GM19193 (cell line): ENCODE data around the gene IRF9.

Experiments
- POLR2A ChIP-seq: IDR thresholded peaks from 4 replicates; pipeline ENCODE4 v1.6.1; 2011; ENCODE audit not compliant: insufficient read depth, insufficient read length; ENCODE audit errors: extremely low read depth

IRF9 gene

DNA sequence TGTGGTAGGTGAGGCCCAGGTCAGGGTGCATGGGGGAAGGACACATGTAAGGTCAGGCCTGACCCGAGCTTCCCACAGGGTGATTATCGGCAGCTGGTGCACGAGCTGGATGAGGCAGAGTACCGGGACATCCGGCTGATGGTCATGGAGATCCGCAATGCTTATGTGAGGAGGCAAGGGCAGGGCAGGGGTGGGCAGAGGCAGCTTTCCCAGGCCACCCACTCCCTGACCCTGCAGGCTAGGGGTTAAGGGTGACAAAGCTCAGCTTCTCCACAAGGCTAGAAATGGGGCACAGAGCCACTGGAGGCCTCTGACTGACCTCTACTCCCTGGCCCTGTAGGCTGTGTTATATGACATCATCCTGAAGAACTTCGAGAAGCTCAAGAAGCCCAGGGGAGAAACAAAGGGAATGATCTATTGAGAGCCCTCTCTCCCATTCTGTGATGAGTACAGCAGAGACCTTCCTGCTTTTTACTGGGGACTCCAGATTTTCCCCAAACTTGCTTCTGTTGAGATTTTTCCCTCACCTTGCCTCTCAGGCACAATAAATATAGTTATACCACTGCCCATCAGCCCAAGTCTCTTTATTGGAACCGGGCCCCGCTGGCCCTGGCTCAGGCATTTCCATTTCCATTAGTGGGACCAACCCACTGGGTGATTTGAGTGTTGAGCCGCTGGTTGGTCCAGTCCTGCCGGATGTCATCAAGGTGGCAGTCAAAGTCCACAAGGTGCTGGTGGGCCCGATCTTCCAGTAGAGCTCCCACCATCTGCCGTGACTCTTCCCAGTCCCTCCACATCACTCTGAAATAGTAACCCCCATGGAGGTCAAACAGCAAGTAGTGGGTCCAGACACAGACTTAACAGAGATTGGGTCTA is 22.4 kb upstream of the IRF9 start:
- TF ChIP-seq POLR2A: no peak

DNA sequence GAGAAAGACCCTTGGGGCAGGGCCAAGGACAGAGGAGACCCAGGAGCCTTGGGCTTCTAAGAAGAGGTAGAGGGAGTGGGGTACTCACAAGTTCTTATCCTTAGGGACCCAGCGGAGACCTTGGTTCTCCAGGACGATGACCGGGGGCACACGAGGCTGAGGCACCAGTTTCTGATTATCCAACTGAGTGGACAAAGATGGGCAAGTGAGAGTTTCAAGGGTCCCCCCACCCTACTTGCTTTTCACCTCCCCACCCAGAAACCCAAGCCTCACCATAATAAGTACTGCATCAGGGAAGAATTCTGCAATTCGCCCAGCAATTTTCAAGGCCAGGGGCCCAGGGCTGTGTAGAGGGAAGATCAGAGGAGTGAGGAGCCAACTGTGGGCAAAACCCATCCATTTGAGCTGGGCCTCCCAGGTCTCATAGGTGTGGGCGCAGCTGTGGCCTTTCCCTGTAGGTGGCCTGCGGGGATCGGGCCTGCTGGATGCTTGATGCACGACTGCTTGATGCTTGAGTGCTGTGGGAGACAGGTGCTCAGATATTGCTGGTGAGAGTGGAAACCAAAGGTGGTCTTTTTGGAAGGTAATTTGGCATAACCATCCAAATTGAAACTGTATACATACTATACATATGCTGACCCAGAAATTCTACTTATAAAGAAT is 21.7 kb upstream of the IRF9 start:
- TF ChIP-seq POLR2A: peak; percentile 32

DNA sequence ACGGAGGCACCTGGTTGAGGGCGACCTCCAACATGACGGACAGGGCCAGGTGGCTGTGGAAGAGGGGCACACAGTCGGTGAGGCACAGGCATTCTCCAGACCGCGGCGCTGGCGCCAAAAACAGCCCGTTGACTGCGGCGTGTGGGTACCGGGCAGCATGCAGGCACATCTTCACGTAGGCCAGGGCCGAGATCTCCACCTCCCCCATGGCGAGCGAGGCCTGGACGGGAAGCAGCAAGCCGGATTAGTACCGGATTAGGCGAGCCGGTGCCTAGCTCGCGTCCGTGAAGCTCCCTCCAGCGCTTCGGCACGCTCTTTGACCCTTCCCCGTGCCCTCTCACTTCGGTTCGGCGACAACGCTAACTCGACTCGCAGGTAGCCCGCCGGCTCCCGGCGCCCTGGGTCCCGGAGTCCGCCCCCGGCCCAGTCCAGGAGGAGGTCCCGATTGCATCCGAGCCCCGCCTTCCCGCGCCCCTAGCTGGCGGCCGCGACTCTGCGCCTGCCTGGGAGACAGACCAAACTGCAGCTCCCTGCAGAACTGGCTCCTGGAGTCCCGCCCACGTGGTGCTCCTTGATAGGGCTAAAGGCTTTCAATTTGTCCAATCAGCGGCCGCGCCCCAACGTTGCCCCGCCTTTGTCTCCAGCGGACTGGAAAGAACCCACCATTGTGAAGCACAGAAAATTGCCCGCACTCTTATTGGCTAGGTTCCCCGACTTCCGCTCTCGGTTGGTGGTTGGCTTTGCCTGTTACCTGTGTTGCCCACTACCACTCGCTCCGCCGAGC is 19.8 kb upstream of the IRF9 start, which contains the start of gene EMC9:
Gene EMC9 (minus strand): TSS at position 495 of the 784 bp plus-strand sequence. CDS start 287 bp downstream, at position 208.
- TF ChIP-seq POLR2A: peak; percentile 91

DNA sequence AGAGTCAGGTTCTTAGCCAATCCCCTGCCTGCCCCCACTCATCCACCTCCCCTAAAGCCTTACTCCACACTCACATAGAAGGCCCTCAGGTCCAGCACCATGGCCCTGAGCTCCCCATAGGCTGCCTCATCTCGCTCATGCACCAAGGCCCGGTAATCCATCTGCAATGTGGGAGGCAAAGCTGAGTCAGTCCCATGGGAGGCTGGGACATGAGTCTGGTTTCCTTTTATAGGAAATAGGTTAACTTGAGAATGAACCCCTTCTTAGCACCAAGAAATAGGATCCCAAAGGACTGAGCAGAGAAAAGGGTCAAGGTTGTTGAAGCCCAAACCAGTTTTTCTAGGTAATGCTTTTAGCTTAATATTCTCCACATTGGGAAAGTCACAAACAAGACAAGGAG is 17.6 kb upstream of the IRF9 start:
- TF ChIP-seq POLR2A: no peak

DNA sequence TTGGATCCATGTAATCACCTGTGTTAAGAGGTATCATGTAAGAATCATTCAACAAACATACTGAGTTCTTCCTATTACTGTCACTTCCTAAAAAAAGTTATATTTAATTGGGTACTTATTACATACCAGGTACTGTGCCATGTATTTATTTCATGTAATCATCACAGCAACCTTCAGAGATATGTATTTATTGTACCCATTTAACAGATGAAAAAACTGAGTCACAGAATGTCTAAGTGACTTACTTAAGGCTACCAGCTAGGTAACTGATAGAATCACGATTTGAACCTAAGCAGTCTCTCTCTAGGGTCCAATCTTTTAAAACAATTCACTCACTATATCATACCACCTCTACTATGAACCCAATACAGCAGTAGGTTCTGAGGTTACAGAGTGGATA is 16.6 kb upstream of the IRF9 start:
- no peak for TF ChIP-seq POLR2A

DNA sequence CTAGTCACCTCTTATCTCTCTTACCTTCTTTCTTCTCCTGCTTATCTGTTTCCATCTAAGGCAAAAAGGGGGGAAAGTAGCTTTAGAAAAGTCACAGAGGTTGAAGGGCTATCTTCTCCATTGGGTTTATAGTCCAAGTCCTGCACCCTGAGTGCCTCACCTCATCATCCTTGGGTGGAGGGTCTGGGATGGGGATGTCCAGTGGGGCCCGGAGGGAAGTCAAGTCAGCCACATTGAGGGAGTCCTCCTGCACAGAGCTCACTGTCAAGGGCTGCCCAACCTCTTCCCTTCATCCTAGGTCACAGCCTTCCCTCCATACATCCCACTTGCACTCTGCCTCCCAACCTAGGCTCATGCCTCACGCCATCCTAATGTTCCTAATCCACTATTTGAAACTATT is 15.8 kb upstream of the IRF9 start:
- no peak for TF ChIP-seq POLR2A

DNA sequence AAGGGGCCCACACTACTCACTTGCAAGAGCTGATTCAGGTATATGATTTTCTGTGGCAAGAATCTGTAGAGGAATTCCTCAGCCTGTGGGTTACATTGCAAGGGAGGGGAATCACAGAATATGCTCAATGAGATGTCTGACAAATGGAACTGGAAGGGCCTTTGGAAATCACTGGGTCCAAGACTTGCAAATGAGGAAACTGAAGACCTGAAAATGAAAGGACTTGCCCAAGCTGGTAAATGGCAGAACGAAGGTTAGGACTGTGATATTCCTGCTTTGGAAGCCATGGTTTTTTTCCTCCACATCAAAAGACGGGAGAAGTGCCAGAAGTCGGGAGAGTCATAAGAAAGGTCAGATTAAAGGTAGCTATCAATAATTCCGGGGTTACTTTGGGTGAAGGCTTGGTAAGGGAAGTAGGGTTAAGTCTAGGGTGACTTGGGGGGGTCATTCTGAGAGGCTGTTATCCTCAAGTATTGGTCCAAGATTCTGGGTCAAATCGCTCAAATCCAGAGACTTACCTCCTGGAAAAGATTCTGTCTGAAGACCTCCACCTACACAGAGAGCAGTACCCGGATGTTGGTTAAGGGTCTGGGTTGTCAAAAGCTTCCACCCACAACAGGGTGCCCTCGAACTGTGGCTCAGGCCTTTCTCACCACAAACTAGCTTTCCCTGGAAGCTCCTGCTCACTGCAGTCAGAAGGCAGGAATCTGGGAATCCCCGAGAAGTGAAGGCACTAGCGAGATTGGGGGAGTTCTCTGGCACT is 15.2 kb upstream of the IRF9 start:
- TF ChIP-seq POLR2A: no peak

DNA sequence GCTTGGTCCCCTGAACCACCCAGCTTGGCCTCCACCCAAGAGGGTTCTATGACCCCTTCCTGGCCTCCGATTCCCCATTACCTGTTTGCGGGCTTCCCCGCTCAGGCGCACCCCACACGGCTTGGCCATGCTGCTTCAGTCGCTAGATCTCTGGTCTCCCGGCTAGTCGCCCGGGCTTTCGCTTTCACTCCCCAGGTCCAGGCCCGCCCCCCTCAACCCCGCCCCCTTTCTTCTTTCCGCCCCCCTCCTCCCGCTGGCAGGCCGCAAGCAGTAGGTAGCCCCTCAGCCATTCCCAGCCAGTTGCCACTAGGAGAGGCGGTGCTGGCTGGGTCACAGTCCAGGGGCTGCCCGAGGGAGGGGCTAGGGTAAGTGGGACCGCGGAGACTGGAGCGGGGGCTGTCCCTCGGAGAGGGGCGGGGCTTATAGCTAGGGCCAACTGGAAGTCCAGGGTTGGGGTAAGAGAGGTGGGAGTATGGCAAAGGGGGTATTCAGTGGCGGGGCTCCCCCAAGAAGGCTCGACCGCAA is 14.6 kb upstream of the IRF9 start, which contains the start of gene PSME2:
Gene PSME2 (minus strand): TSS at position 158 of the 525 bp plus-strand sequence. CDS start 29 bp downstream, at position 129.
- TF ChIP-seq POLR2A: peak; percentile 67

DNA sequence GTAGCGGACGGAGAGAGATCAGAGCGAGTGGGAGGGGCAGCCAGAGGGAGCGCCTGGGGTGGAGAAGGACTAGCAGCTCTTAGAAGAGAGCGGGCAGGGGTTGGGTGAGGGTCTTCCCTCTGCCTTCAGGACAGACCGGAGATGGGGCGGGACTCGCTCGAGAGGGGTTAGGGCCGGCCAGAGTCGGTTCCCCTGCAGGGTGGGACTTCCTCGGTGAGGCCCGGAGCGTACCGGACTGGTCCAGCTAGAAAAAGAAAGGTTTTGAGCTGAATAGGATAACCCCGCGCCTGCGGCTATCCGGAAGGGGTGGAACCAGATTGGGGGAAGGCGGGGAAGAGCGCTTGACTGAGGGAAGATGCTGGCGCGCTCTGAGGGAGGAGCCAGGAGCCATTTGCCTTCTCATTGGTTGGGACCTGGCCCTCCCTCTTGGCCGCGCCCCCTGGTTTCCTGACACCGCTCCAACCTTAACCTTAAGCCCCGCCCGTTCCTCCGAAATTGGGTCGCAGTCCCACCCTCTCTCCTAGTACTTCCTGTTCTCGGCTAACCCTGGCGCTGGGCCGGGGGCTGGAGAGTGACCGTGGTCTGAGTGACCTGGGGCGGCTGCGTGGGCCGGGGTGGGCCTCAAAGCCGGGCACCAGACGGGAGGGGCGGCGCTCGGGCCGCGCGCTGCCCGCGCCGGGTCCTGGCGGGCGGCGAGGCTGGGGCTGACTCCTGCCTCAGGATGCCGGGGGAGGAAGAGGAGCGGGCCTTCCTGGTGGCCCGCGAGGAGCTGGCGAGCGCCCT is 13.9 kb upstream of the IRF9 start, which contains the start of gene RNF31:
Gene RNF31 (plus strand): TSS at position 521 of the 783 bp plus-strand sequence. CDS start 201 bp downstream, at position 722.
- peak; percentile 70 for TF ChIP-seq POLR2A

DNA sequence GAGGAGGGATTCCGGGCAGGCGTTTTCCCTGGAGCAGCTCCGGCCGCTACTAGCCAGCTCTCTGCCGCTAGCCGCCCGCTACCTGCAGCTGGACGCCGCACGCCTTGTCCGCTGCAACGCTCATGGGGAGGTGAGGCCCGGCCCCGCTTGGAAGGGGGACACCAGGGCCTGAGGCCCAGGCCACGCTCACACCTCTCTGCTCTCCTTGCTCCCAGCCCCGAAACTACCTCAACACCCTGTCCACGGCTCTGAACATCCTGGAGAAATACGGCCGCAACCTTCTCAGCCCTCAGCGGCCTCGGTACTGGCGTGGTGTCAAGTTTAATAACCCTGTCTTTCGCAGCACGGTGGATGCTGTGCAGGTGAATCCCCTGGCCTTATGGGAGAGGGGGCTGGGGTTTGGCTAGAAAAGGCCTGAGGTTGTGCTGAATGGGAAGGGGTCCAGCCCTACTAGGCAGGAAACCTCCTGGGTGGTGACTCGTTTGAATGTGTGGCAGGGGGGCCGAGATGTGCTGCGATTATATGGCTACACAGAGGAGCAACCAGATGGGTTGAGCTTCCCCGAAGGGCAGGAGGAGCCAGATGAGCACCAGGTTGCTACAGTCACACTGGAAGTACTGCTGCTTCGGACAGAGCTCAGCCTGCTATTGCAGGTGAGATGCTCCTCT is 13.2 kb upstream of the IRF9 start:
- no peak for TF ChIP-seq POLR2A

DNA sequence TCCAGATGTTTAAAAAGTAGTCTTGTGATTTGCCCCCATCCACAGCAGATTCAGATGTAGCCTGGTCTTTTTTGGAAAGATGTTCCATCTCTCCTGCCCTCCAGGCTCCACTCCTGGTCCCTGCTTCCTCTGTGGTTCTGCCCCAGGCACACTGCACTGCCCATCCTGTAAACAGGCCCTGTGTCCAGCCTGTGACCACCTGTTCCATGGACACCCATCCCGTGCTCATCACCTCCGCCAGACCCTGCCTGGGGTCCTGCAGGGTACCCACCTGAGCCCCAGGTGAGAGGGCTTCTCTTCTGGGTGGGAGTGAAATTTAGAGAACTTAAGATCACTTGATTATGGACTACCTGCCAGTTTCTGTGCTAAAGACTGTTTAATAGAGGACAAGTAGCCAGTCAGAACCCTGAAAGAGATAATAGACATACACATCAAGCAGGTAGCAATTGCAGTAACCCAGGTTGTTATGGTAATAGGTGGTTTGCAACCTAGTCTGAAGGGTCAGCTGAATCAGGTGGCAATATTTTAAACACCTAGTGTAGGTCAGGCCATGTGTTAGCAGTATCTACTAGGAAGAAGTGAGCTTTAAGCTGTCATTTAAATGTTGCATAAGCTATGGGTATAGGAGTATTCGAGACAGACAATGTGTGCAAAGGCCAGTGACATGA is 11.6 kb upstream of the IRF9 start:
- TF ChIP-seq POLR2A: no peak

DNA sequence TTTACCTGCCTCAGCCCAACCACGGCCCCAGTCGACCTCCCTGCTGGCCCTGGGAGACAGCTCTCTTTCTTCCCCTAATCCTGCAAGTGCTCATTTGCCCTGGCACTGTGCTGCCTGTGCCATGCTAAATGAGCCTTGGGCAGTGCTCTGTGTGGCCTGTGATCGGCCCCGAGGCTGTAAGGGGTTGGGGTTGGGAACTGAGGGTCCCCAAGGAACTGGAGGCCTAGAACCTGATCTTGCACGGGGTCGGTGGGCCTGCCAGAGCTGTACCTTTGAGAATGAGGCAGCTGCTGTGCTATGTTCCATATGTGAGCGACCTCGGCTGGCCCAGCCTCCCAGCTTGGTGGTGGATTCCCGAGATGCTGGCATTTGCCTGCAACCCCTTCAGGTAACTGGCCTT is 11.0 kb upstream of the IRF9 start:
- no peak for TF ChIP-seq POLR2A
